Peyer's patch (tissue), 4 donors: ENCODE measurements around the gene LDLRAD4.

Source experiments
- CTCF ChIP-seq, 6 experiments: fragments of 450-650 bp in 4 of 6; fragments of 200-600 bp in 2 of 6; sonication (generic) in 1 of 6; IDR thresholded peaks; one replicate each; pipeline ENCODE4 v1.5.1; 2017 to 2019; ENCODE audit warnings: antibody characterized with exemption in 6 of 6, mild to moderate bottlenecking in 3 of 6, moderate library complexity in 1 of 6
- POLR2A ChIP-seq, 2 donors: fragments of 450-650 bp; IDR thresholded peaks; one replicate each; pipeline ENCODE4 v1.5.1; 2017; ENCODE audit warnings: antibody characterized with exemption in 2 of 2, mild to moderate bottlenecking in 2 of 2, moderate library complexity in 2 of 2

GRCh38 chr18:13422541-13423147 lies 204.1 kb downstream of the LDLRAD4 start:
- TF ChIP-seq CTCF (IDR thresholded peaks at IDR 0.05) (no peak), POLR2A (IDR thresholded peaks at IDR 0.05) (no peak)
